Measurements from ENCODE around the gene RFT1. TPM values are rescaled to one million over a fixed set of nuclear protein-coding genes. Genes with fewer than 3 reads are reported as not detected.
A peak's percentile ranks its signal among the peaks of the same experiment; 100 is the strongest.

Gene RFT1
- total and polyA plus RNA-seq, 2 experiments from 2014 or later = 11.3 to 13.3 TPM

GRCh38 chr3:53171827-53172505, 41.7 kb upstream of the RFT1 start:
- peaks cover 2% of the 10 kb centered on the region; the same call in 2 of the 3 replicates for H3K36me3 Mint-ChIP-seq (ENCODE audit: low read depth)
- Histone ChIP-seq H3K9me2 (ENCODE audit: insufficient read depth) (no peaks in the 10 kb centered on the region), H3K4me2 (no peak overlapping the region; the same call in 1 of the 2 replicates), H3K4me3 (no peak overlapping the region), H3K27ac (ENCODE audit: low read depth) (no peak overlapping the region), H3K79me2 (replicated peaks; ENCODE audit: insufficient read depth) (no peaks in the 10 kb centered on the region; the same call in 1 of the 2 replicates), H3K4me1 (ENCODE audit: insufficient read depth) (peaks cover 18% of the 10 kb centered on the region), H4K20me1 (replicated peaks; ENCODE audit: insufficient read depth) (no peaks in the 10 kb centered on the region; the same call in 1 of the 2 replicates), H3F3A (replicated peaks; ENCODE audit: low read depth) (no peaks in the 10 kb centered on the region), H3K36me3 (ENCODE audit: insufficient read depth) (no peaks in the 10 kb centered on the region), H3K27me3 (ENCODE audit: insufficient read depth) (no peaks in the 10 kb centered on the region), H2AFZ (no peak overlapping the region)
- peak overlapping the region; percentile 53 for H3K27ac Mint-ChIP-seq
- ATAC-seq (peak; percentile 25), DNase-seq (ENCODE audit: low spot score) (peak; percentile 55)
- peaks cover 9% of the 10 kb centered on the region for H3K27me3 Mint-ChIP-seq (ENCODE audit: insufficient read depth, low read depth, poor library complexity)
- H3K4me3 Mint-ChIP-seq = no peak overlapping the region; the same call in 2 of the 3 replicates
- peaks cover 59% of the 10 kb centered on the region for H3K4me1 Mint-ChIP-seq
- TF ChIP-seq EZH2 (IDR thresholded peaks at IDR 0.05; ENCODE audit: low read depth, unreplicated experiment) = no peak
- no peak for TF ChIP-seq STAT1 (IDR thresholded peaks at IDR 0.05; ENCODE audit: unreplicated experiment)
- TF ChIP-seq, protein P1, sequence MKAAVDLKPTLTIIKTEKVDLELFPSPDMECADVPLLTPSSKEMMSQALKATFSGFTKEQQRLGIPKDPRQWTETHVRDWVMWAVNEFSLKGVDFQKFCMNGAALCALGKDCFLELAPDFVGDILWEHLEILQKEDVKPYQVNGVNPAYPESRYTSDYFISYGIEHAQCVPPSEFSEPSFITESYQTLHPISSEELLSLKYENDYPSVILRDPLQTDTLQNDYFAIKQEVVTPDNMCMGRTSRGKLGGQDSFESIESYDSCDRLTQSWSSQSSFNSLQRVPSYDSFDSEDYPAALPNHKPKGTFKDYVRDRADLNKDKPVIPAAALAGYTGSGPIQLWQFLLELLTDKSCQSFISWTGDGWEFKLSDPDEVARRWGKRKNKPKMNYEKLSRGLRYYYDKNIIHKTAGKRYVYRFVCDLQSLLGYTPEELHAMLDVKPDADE (IDR thresholded peaks at IDR 0.05) = no peak
- TF ChIP-seq NANOG (IDR thresholded peaks at IDR 0.05; ENCODE audit: borderline replicate concordance) = no peak
- no peak for TF ChIP-seq EZH2phosphoT487 (IDR thresholded peaks at IDR 0.05; ENCODE audit: unreplicated experiment)
- no peak for TF ChIP-seq ZNF114 (CRISPR knock-in tag; IDR thresholded peaks at IDR 0.05)
- TF ChIP-seq ZNF331 (CRISPR knock-in tag; IDR thresholded peaks at IDR 0.05; ENCODE audit: low read depth) = no peak
- TF ChIP-seq, protein P2, sequence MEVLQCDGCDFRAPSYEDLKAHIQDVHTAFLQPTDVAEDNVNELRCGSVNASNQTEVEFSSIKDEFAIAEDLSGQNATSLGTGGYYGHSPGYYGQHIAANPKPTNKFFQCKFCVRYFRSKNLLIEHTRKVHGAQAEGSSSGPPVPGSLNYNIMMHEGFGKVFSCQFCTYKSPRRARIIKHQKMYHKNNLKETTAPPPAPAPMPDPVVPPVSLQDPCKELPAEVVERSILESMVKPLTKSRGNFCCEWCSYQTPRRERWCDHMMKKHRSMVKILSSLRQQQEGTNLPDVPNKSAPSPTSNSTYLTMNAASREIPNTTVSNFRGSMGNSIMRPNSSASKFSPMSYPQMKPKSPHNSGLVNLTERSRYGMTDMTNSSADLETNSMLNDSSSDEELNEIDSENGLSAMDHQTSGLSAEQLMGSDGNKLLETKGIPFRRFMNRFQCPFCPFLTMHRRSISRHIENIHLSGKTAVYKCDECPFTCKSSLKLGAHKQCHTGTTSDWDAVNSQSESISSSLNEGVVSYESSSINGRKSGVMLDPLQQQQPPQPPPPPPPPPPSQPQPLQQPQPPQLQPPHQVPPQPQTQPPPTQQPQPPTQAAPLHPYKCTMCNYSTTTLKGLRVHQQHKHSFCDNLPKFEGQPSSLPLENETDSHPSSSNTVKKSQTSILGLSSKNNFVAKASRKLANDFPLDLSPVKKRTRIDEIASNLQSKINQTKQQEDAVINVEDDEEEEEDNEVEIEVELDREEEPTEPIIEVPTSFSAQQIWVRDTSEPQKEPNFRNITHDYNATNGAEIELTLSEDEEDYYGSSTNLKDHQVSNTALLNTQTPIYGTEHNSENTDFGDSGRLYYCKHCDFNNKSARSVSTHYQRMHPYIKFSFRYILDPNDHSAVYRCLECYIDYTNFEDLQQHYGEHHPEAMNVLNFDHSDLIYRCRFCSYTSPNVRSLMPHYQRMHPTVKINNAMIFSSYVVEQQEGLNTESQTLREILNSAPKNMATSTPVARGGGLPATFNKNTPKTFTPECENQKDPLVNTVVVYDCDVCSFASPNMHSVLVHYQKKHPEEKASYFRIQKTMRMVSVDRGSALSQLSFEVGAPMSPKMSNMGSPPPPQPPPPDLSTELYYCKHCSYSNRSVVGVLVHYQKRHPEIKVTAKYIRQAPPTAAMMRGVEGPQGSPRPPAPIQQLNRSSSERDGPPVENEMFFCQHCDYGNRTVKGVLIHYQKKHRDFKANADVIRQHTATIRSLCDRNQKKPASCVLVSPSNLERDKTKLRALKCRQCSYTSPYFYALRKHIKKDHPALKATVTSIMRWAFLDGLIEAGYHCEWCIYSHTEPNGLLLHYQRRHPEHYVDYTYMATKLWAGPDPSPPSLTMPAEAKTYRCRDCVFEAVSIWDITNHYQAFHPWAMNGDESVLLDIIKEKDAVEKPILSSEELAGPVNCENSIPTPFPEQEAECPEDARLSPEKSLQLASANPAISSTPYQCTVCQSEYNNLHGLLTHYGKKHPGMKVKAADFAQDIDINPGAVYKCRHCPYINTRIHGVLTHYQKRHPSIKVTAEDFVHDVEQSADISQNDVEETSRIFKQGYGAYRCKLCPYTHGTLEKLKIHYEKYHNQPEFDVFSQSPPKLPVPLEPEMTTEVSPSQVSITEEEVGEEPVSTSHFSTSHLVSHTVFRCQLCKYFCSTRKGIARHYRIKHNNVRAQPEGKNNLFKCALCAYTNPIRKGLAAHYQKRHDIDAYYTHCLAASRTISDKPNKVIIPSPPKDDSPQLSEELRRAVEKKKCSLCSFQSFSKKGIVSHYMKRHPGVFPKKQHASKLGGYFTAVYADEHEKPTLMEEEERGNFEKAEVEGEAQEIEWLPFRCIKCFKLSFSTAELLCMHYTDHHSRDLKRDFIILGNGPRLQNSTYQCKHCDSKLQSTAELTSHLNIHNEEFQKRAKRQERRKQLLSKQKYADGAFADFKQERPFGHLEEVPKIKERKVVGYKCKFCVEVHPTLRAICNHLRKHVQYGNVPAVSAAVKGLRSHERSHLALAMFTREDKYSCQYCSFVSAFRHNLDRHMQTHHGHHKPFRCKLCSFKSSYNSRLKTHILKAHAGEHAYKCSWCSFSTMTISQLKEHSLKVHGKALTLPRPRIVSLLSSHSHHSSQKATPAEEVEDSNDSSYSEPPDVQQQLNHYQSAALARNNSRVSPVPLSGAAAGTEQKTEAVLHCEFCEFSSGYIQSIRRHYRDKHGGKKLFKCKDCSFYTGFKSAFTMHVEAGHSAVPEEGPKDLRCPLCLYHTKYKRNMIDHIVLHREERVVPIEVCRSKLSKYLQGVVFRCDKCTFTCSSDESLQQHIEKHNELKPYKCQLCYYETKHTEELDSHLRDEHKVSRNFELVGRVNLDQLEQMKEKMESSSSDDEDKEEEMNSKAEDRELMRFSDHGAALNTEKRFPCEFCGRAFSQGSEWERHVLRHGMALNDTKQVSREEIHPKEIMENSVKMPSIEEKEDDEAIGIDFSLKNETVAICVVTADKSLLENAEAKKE (CRISPR knock-in tag; IDR thresholded peaks at IDR 0.05) = no peak
- no peak for TF ChIP-seq JUNB (IDR thresholded peaks at IDR 0.05; ENCODE audit: unreplicated experiment)
- no peaks in the 10 kb centered on the region; the same call in 2 of the 3 replicates for H3K9me3 Mint-ChIP-seq
